ENCODE results near the gene CALM1. TPM values are rescaled to one million over a fixed set of nuclear protein-coding genes. Genes with fewer than 3 reads are reported as not detected.

The CALM1 gene
- total RNA-seq, 2 donors from 2014 or later, result 423 to 503 TPM

GRCh38 chr14:90358359-90358758 lies 38.5 kb upstream of the CALM1 start:
- no peaks in the 10 kb centered on the region for H3K36me3 Mint-ChIP-seq (ENCODE audit: low read depth)
- H3K27ac Mint-ChIP-seq, result no peak overlapping the region
- Histone ChIP-seq H3K4me1 (ENCODE audit: control insufficient read depth, insufficient read depth, low read length) (no peaks in the 10 kb centered on the region), H3K27me3 (ENCODE audit: control insufficient read depth, insufficient read depth, low read length, poor library complexity, severe bottlenecking) (no peaks in the 10 kb centered on the region), H3K36me3 (ENCODE audit: control insufficient read depth, insufficient read depth, low read length) (no peaks in the 10 kb centered on the region), H3K27ac (ENCODE audit: low read depth, low read length) (no peak overlapping the region), H3K9ac (ENCODE audit: extremely low read depth, low read length, poor library complexity, severe bottlenecking) (no peak overlapping the region), H3K9me3 (ENCODE audit: control insufficient read depth, low read length) (peaks cover 4% of the 10 kb centered on the region), H3K4me3 (ENCODE audit: low read length) (no peak overlapping the region)
- no peak overlapping the region for H3K4me3 Mint-ChIP-seq
- peaks cover 15% of the 10 kb centered on the region for H3K4me1 Mint-ChIP-seq
- TF ChIP-seq CTCF (conservative IDR thresholded peaks at IDR 0.05), result no peak
- 81 to 88% methylated on average over 4 of the region's 4 CpGs for WGBS, 2 experiments (ENCODE audit: insufficient coverage in 1 of 2, insufficient read length in 1 of 2)
- no peaks in the 10 kb centered on the region for H3K27me3 Mint-ChIP-seq (ENCODE audit: insufficient read depth)
- DNase-seq, result no peak
- H3K9me3 Mint-ChIP-seq, result peaks cover 3% of the 10 kb centered on the region

- Histone ChIP-seq H3K4me3 (ENCODE audit: low read length) (no peak overlapping the region), H3K4me1 (ENCODE audit: control insufficient read depth, insufficient read depth, low read length) (no peaks in the 10 kb centered on the region), H3K27ac (ENCODE audit: low read depth, low read length) (no peak overlapping the region), H3K36me3 (ENCODE audit: control insufficient read depth, insufficient read depth, low read length) (no peaks in the 10 kb centered on the region), H3K9ac (ENCODE audit: extremely low read depth, low read length, poor library complexity, severe bottlenecking) (no peak overlapping the region), H3K9me3 (ENCODE audit: control insufficient read depth, low read length) (peaks cover 4% of the 10 kb centered on the region), H3K27me3 (ENCODE audit: control insufficient read depth, insufficient read depth, low read length, poor library complexity, severe bottlenecking) (no peaks in the 10 kb centered on the region)
- Mint-ChIP-seq H3K36me3 (ENCODE audit: low read depth) (no peaks in the 10 kb centered on the region), H3K9me3 (peaks cover 3% of the 10 kb centered on the region), H3K4me1 (peaks cover 11% of the 10 kb centered on the region), H3K27ac (no peak overlapping the region), H3K27me3 (ENCODE audit: insufficient read depth) (no peaks in the 10 kb centered on the region), H3K4me3 (no peak overlapping the region)
- 74 to 87% methylated on average over 3 to 6 of the region's 7 CpGs for WGBS, 2 experiments (ENCODE audit: insufficient coverage in 1 of 2, insufficient read length in 1 of 2)
- DNase-seq, result no peak
- no peak for TF ChIP-seq CTCF (conservative IDR thresholded peaks at IDR 0.05)
Observed at GRCh38 chr14:90361865-90362557, 34.8 kb upstream of the CALM1 start.

- Histone ChIP-seq H3K9me3 (ENCODE audit: control insufficient read depth, low read length) (peaks cover 4% of the 10 kb centered on the region), H3K4me1 (ENCODE audit: control insufficient read depth, insufficient read depth, low read length) (no peaks in the 10 kb centered on the region), H3K27ac (ENCODE audit: low read depth, low read length) (no peak overlapping the region), H3K27me3 (ENCODE audit: control insufficient read depth, insufficient read depth, low read length, poor library complexity, severe bottlenecking) (no peaks in the 10 kb centered on the region), H3K4me3 (ENCODE audit: low read length) (no peak overlapping the region), H3K36me3 (ENCODE audit: control insufficient read depth, insufficient read depth, low read length) (no peaks in the 10 kb centered on the region), H3K9ac (ENCODE audit: extremely low read depth, low read length, poor library complexity, severe bottlenecking) (no peak overlapping the region)
- H3K9me3 Mint-ChIP-seq, result peaks cover 3% of the 10 kb centered on the region
- WGBS, 2 experiments (ENCODE audit: insufficient coverage in 1 of 2, insufficient read length in 1 of 2), result 93% methylated on average over 3 to 4 of the region's 4 CpGs
- H3K27ac Mint-ChIP-seq, result no peak overlapping the region
- H3K27me3 Mint-ChIP-seq (ENCODE audit: insufficient read depth), result no peaks in the 10 kb centered on the region
- no peak for DNase-seq
- no peaks in the 10 kb centered on the region for H3K36me3 Mint-ChIP-seq (ENCODE audit: low read depth)
- no peak overlapping the region for H3K4me3 Mint-ChIP-seq
- no peak for TF ChIP-seq CTCF (conservative IDR thresholded peaks at IDR 0.05)
- H3K4me1 Mint-ChIP-seq, result peaks cover 9% of the 10 kb centered on the region
Observed at GRCh38 chr14:90362558-90362896, 34.3 kb upstream of the CALM1 start.

Measured in endodermal cell (in vitro differentiated cells).